Caco-2 (cell line): ENCODE data around the gene GNAQ. TPM values are rescaled to one million over a fixed set of nuclear protein-coding genes. Genes with fewer than 3 reads are reported as not detected.

Source experiments
- BruUV-seq: library from RNA; stranded (reverse); fragments of 400-500 nt; replicated peaks from 2 replicates; lab custom pipeline; 2021; lab: Mats Ljungman, UMichigan
- CTCF ChIA-PET: fragments of 300-600 bp; sonication (Branson Sonifier 250); formaldehyde crosslinking; loops from one replicate; lab custom pipeline; 2022; ENCODE audit warnings: antibody characterized with exemption; lab: Charles Lee
- POLR2A ChIA-PET: fragments of 300-600 bp; sonication (Branson Sonifier 250); formaldehyde crosslinking; loops from one replicate; lab custom pipeline; 2022; ENCODE audit warnings: antibody characterized with exemption; lab: Charles Lee
- DNase-seq, 2 experiments: peaks; one replicate each; pipeline versions ENCODE4 v3.0.0 to v3.0.0-alpha.2; 2020 to 2022
- H3K27me3 ChIP-seq: replicated peaks from 2 replicates; pipeline ENCODE4 v1.6.0; 2011; ENCODE audit warnings: low read length; ENCODE audit not compliant: control insufficient read depth, insufficient read depth
- H3K36me3 ChIP-seq: 2 replicates; pipeline ENCODE4 v1.5.1; 2011; ENCODE audit warnings: low read length; ENCODE audit not compliant: control insufficient read depth, insufficient read depth
- H3K4me1 ChIP-seq: fragments of 250-450 bp; sonication (Bioruptor Pico); 2 replicates; pipeline ENCODE4 v1.5.1; 2020; ENCODE audit warnings: mild to moderate bottlenecking
- H3K4me3 ChIP-seq: 2 replicates; pipeline ENCODE4 v1.5.1; 2011; ENCODE audit warnings: low read depth, mild to moderate bottlenecking, control low read depth, low read length
- H3K9me3 ChIP-seq: fragments of 250-450 bp; sonication (Bioruptor Pico); 2 replicates; pipeline ENCODE4 v1.5.1; 2020; ENCODE audit warnings: mild to moderate bottlenecking, moderate library complexity
- H3K27ac Mint-ChIP-seq: one replicate; pipeline ENCODE4 v1.8.0; 2022; ENCODE audit warnings: mixed read lengths; ENCODE audit not compliant: unreplicated experiment
- H3K27me3 Mint-ChIP-seq: one replicate; pipeline ENCODE4 v1.8.0; 2022; ENCODE audit warnings: mixed read lengths; ENCODE audit not compliant: insufficient read depth, unreplicated experiment
- H3K36me3 Mint-ChIP-seq: one replicate; pipeline ENCODE4 v1.8.0; 2022; ENCODE audit warnings: mild to moderate bottlenecking, mixed read lengths; ENCODE audit not compliant: insufficient read depth, unreplicated experiment
- H3K4me1 Mint-ChIP-seq: one replicate; pipeline ENCODE4 v1.8.0; 2022; ENCODE audit warnings: low read depth, mixed read lengths; ENCODE audit not compliant: unreplicated experiment
- H3K4me3 Mint-ChIP-seq: one replicate; pipeline ENCODE4 v1.8.0; 2022; ENCODE audit warnings: mild to moderate bottlenecking, moderate library complexity, mixed read lengths; ENCODE audit not compliant: unreplicated experiment
- H3K9me3 Mint-ChIP-seq: one replicate; pipeline ENCODE4 v1.8.0; 2022; ENCODE audit warnings: mixed read lengths; ENCODE audit not compliant: unreplicated experiment
- intact Hi-C: fragments of 100-400 bp; cut with micrococcal nuclease; formaldehyde crosslinking; loops from one replicate; pipeline ENCODE4 v1.10.0; 2022; ENCODE audit not compliant: unreplicated experiment
- total RNA-seq: library from RNA; stranded (reverse); gene quantifications from 2 replicates; pipeline ENCODE4 v1.2.3, GENCODE V29; 2022
- TF ChIP-seq, protein P1 (sequence below), 2 experiments: fragments of 200-600 bp in 1 of 2; IDR thresholded peaks; 1 replicate in 1 of 2; 2 replicates in 1 of 2; pipeline versions ENCODE4 v1.5.1 to v1.8.0; 2011 to 2022; ENCODE audit warnings: antibody characterized with exemption in 1 of 2, control low read depth in 1 of 2, inconsistent platforms in 1 of 2, low read depth in 1 of 2, low read length in 1 of 2, mild to moderate bottlenecking in 1 of 2, moderate library complexity in 1 of 2; ENCODE audit not compliant: insufficient read depth in 1 of 2, severe bottlenecking in 1 of 2, unreplicated experiment in 1 of 2

GNAQ gene
- total RNA-seq, 1 experiment from 2014 or later = 10.1 TPM

DNA sequence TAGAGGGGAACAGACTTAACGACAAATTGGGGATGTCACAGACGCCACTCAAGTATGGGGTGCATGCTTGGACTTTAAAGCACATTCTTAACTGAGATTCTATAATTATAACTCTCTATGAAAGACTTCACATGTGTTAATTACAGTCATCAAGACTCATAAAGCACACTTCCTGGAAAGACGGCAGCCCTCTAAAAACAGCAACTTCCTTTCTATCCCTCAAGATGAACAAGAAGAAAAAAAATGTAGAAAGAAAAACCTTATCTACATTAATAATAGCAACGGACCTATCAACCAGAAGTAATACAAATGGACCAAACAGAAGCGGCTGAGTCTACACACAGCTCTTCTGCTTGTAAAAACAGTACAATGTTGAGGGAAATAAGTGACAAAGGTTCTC is 21.2 kb downstream of the GNAQ start:
- intact Hi-C loops = no loop called here
- POLR2A ChIA-PET = no interaction called here
- TF ChIP-seq, protein P1, sequence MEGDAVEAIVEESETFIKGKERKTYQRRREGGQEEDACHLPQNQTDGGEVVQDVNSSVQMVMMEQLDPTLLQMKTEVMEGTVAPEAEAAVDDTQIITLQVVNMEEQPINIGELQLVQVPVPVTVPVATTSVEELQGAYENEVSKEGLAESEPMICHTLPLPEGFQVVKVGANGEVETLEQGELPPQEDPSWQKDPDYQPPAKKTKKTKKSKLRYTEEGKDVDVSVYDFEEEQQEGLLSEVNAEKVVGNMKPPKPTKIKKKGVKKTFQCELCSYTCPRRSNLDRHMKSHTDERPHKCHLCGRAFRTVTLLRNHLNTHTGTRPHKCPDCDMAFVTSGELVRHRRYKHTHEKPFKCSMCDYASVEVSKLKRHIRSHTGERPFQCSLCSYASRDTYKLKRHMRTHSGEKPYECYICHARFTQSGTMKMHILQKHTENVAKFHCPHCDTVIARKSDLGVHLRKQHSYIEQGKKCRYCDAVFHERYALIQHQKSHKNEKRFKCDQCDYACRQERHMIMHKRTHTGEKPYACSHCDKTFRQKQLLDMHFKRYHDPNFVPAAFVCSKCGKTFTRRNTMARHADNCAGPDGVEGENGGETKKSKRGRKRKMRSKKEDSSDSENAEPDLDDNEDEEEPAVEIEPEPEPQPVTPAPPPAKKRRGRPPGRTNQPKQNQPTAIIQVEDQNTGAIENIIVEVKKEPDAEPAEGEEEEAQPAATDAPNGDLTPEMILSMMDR (IDR thresholded peaks at IDR 0.05; ENCODE audit: insufficient read depth in 1 of 2, low read depth in 1 of 2, low read length in 1 of 2, severe bottlenecking in 1 of 2, unreplicated experiment in 1 of 2) = no peak
- CTCF ChIA-PET = no interaction called here
- H3K4me3 ChIP-seq = no peak overlapping the region
- no peaks in the 10 kb centered on the region for H3K36me3 Mint-ChIP-seq
- no peaks in the 10 kb centered on the region for H3K4me1 ChIP-seq
- H3K4me1 Mint-ChIP-seq = peaks cover 7% of the 10 kb centered on the region
- H3K9me3 Mint-ChIP-seq = no peaks in the 10 kb centered on the region
- no peak overlapping the region for H3K27ac Mint-ChIP-seq
- no peaks in the 10 kb centered on the region for H3K27me3 Mint-ChIP-seq
- DNase-seq = no peak
- no peaks in the 10 kb centered on the region for H3K27me3 ChIP-seq
- no TSS peak for BruUV-seq
- H3K9me3 ChIP-seq = no peaks in the 10 kb centered on the region
- no peak overlapping the region for H3K4me3 Mint-ChIP-seq
- no peaks in the 10 kb centered on the region for H3K36me3 ChIP-seq

- Mint-ChIP-seq H3K9me3 (no peaks in the 10 kb centered on the region), H3K27me3 (no peaks in the 10 kb centered on the region), H3K36me3 (no peaks in the 10 kb centered on the region), H3K27ac (no peak overlapping the region), H3K4me1 (peaks cover 14% of the 10 kb centered on the region), H3K4me3 (no peak overlapping the region)
- TF ChIP-seq, protein P1 (IDR thresholded peaks at IDR 0.05; ENCODE audit: insufficient read depth in 1 of 2, low read depth in 1 of 2, low read length in 1 of 2, severe bottlenecking in 1 of 2, unreplicated experiment in 1 of 2) = no peak
- BruUV-seq = no TSS peak
- H3K9me3 ChIP-seq = no peaks in the 10 kb centered on the region
- intact Hi-C loops = no loop called here
- no peaks in the 10 kb centered on the region for H3K4me1 ChIP-seq
- H3K4me3 ChIP-seq = no peak overlapping the region
- no peak for DNase-seq
- ChIA-PET POLR2A (no interaction called here), CTCF (no interaction called here)
- no peaks in the 10 kb centered on the region for H3K36me3 ChIP-seq
- no peaks in the 10 kb centered on the region for H3K27me3 ChIP-seq
Measured at GRCh38 chr9:78009186-78009585, 22.4 kb downstream of the GNAQ start.

- ChIA-PET CTCF (no interaction called here), POLR2A (no interaction called here)
- Mint-ChIP-seq H3K27ac (no peak overlapping the region), H3K4me3 (no peak overlapping the region), H3K36me3 (no peaks in the 10 kb centered on the region), H3K27me3 (no peaks in the 10 kb centered on the region), H3K4me1 (peaks cover 14% of the 10 kb centered on the region), H3K9me3 (no peaks in the 10 kb centered on the region)
- TF ChIP-seq, protein P1 (IDR thresholded peaks at IDR 0.05; ENCODE audit: insufficient read depth in 1 of 2, low read depth in 1 of 2, low read length in 1 of 2, severe bottlenecking in 1 of 2, unreplicated experiment in 1 of 2) = no peak
- H3K36me3 ChIP-seq = no peaks in the 10 kb centered on the region
- no peaks in the 10 kb centered on the region for H3K9me3 ChIP-seq
- DNase-seq = no peak
- no peaks in the 10 kb centered on the region for H3K27me3 ChIP-seq
- H3K4me3 ChIP-seq = no peak overlapping the region
- no peaks in the 10 kb centered on the region for H3K4me1 ChIP-seq
- intact Hi-C loops = no loop called here
- BruUV-seq = no TSS peak
Measured at GRCh38 chr9:78006734-78007133, 24.9 kb downstream of the GNAQ start.
